Endothelial cell of umbilical vein (primary cell): ENCODE measurements around the gene GFAP. TPM values are rescaled to one million over a fixed set of nuclear protein-coding genes. Genes with fewer than 3 reads are reported as not detected.

Experiments
- BruUV-seq: library from RNA; stranded (reverse); fragments of 400-500 nt; replicated peaks from 2 replicates; lab custom pipeline; 2021; lab: Mats Ljungman, UMichigan
- CTCF ChIA-PET: fragments of 300-600, 350-600 bp; sonication (Branson Sonifier 250); formaldehyde crosslinking; loops from one replicate; lab custom pipeline; 2021; ENCODE audit warnings: antibody characterized with exemption, inconsistent platforms; lab: Charles Lee
- POLR2A ChIA-PET: fragments of 300-600, 350-600 bp; sonication (Branson Sonifier 250); formaldehyde crosslinking; loops from one replicate; lab custom pipeline; 2021; ENCODE audit warnings: antibody characterized with exemption, inconsistent platforms; lab: Charles Lee
- DNase-seq: peaks from one replicate; pipeline ENCODE4 v3.0.0-alpha.2; 2011; ENCODE audit warnings: low read depth, low spot score
- FAIRE-seq: peaks from 2 replicates; lab custom pipeline; 2011; peaks lifted over from hg19 to GRCh38; lab: Jason Lieb, UNC
- H2AFZ ChIP-seq: 2 replicates; pipeline ENCODE4 v1.6.0; 2012; ENCODE audit warnings: low read depth, low read length, control low read depth, inconsistent platforms
- H3K27ac ChIP-seq: 2 replicates; pipeline ENCODE4 v1.5.1; 2011; ENCODE audit warnings: low read depth, mild to moderate bottlenecking, control low read depth, low read length, moderate library complexity; ENCODE audit not compliant: insufficient read depth
- H3K27me3 ChIP-seq, 2 experiments: 2 replicates each; pipeline versions ENCODE4 v1.6.0 to v1.6.1; 2011; ENCODE audit warnings: low read length in 2 of 2, mixed read lengths in 1 of 2; ENCODE audit not compliant: control insufficient read depth in 2 of 2, insufficient read depth in 2 of 2
- H3K36me3 ChIP-seq, 2 experiments: 2 replicates in 1 of 2; 3 replicates in 1 of 2; pipeline ENCODE4 v1.5.1; 2011; ENCODE audit warnings: low read length in 2 of 2, mild to moderate bottlenecking in 1 of 2, moderate library complexity in 1 of 2; ENCODE audit not compliant: control insufficient read depth in 2 of 2, insufficient read depth in 2 of 2; ENCODE audit errors: extremely low read depth in 1 of 2
- H3K4me1 ChIP-seq: 3 replicates; pipeline ENCODE4 v1.5.1; 2011; ENCODE audit warnings: mild to moderate bottlenecking, low read length; ENCODE audit not compliant: control insufficient read depth, insufficient read depth; ENCODE audit errors: extremely low read depth
- H3K4me2 ChIP-seq: 2 replicates; pipeline ENCODE4 v1.6.1; 2011; ENCODE audit warnings: low read length, control low read depth, mixed read lengths; ENCODE audit not compliant: insufficient read depth
- H3K4me3 ChIP-seq, 3 experiments: fragments of 200-600 bp in 1 of 3; sonication (generic), shearing (Covaris generic) in 1 of 3; replicated peaks in 1 of 3; 2 replicates each; pipeline ENCODE4 v1.5.1; 2011 to 2016; ENCODE audit warnings: control low read depth in 3 of 3, low read length in 3 of 3, mild to moderate bottlenecking in 2 of 3, inconsistent platforms in 1 of 3, low read depth in 1 of 3, moderate library complexity in 1 of 3; ENCODE audit not compliant: insufficient read depth in 1 of 3
- H3K79me2 ChIP-seq: 2 replicates; pipeline ENCODE4 v1.6.0; 2012; ENCODE audit warnings: low read length, inconsistent platforms; ENCODE audit not compliant: control insufficient read depth, insufficient read depth
- H3K9ac ChIP-seq: replicated peaks from 2 replicates; pipeline ENCODE3; 2011; ENCODE audit warnings: low read length, control low read depth; ENCODE audit not compliant: insufficient read depth; ENCODE audit errors: extremely low read depth
- H3K9me1 ChIP-seq: replicated peaks from 3 replicates; pipeline ENCODE4 v1.6.0; 2011; ENCODE audit warnings: mild to moderate bottlenecking, low read length; ENCODE audit not compliant: control insufficient read depth, insufficient read depth; ENCODE audit errors: extremely low read depth
- H3K9me3 ChIP-seq: replicated peaks from 2 replicates; pipeline ENCODE4 v1.5.1; 2012; ENCODE audit warnings: low read length, inconsistent platforms; ENCODE audit not compliant: control insufficient read depth, insufficient read depth
- H4K20me1 ChIP-seq: replicated peaks from 2 replicates; pipeline ENCODE3; 2011; ENCODE audit warnings: mild to moderate bottlenecking, low read length; ENCODE audit not compliant: control insufficient read depth, insufficient read depth; ENCODE audit errors: extremely low read depth
- EZH2 ChIP-seq: IDR thresholded peaks from 2 replicates; pipeline ENCODE4 v1.6.1; 2012; ENCODE audit warnings: borderline replicate concordance, low read depth, mild to moderate bottlenecking, moderate library complexity, low read length, inconsistent platforms; ENCODE audit not compliant: severe bottlenecking
- FOS ChIP-seq: IDR thresholded peaks from 2 replicates; pipeline ENCODE4 v1.6.1; 2011; ENCODE audit warnings: mild to moderate bottlenecking, low read length, moderate library complexity, borderline replicate concordance; ENCODE audit not compliant: insufficient read depth
- GATA2 ChIP-seq: IDR thresholded peaks from 2 replicates; pipeline ENCODE4 v1.7.0; 2011; ENCODE audit warnings: low read depth, mild to moderate bottlenecking, moderate library complexity, mixed read lengths, low read length; ENCODE audit not compliant: insufficient read length, insufficient read depth
- JUN ChIP-seq: IDR thresholded peaks from 2 replicates; pipeline ENCODE4 v1.6.1; 2011; ENCODE audit warnings: borderline replicate concordance, low read depth; ENCODE audit not compliant: insufficient read length, insufficient read depth
- MYC ChIP-seq: IDR thresholded peaks from one replicate; pipeline ENCODE4 v1.6.1; 2011; ENCODE audit warnings: mild to moderate bottlenecking, low read depth, low read length
- POLR2A ChIP-seq: IDR thresholded peaks from 2 replicates; pipeline ENCODE4 v1.6.1; 2012; ENCODE audit warnings: low read depth, mild to moderate bottlenecking, control low read depth, low read length
- POLR2AphosphoS5 ChIP-seq: IDR thresholded peaks from 2 replicates; pipeline ENCODE4 v1.6.1; 2012; ENCODE audit warnings: low read depth, mild to moderate bottlenecking, control low read depth, low read length, moderate library complexity; ENCODE audit not compliant: insufficient read depth
- dilution Hi-C: fragments of 300-500 bp; cut with MboI; formaldehyde crosslinking; loops from one replicate; pipeline ENCODE4 v1.15.0; 2019; ENCODE audit warnings: low sequenced_read_pairs; ENCODE audit not compliant: extremely low pct_ligation_motif_present
- intact Hi-C: fragments of 100-400 bp; cut with micrococcal nuclease; formaldehyde crosslinking; loops from one replicate; pipeline ENCODE4 v1.10.0; 2022
- polyA plus RNA-seq, 4 experiments: library from polyadenylated mRNA; depleted of rRNA in 3 of 4; stranded (reverse) in 3 of 4; unstranded in 1 of 4; fragments of >200 nt; gene quantifications; 2 replicates each; pipeline versions ENCODE4 v1.2.1 to v1.2.3, GENCODE V29; 2011 to 2012; ENCODE audit warnings: missing spikeins in 1 of 4
- total RNA-seq: library from RNA; stranded (reverse); gene quantifications from 2 replicates; pipeline ENCODE4 v1.2.3, GENCODE V29; 2021
- TF ChIP-seq, protein P1 (sequence below): IDR thresholded peaks from 2 replicates; pipeline ENCODE4 v1.6.1; 2011; ENCODE audit not compliant: insufficient read depth, insufficient read length
- TF ChIP-seq, protein P2 (sequence below), 2 donors: IDR thresholded peaks; 1 replicate in 1 of 2; 2 replicates in 1 of 2; pipeline ENCODE4 v1.5.1; 2011; ENCODE audit warnings: low read length in 2 of 2, mild to moderate bottlenecking in 2 of 2, moderate library complexity in 2 of 2, control low read depth in 1 of 2, inconsistent platforms in 1 of 2, low read depth in 1 of 2; ENCODE audit not compliant: insufficient read depth in 1 of 2; ENCODE audit errors: extremely low read depth in 1 of 2

The GFAP gene
- total and polyA plus RNA-seq, 2 donors (not counting 3 experiments of a cell fraction or from before 2014, with no cell fraction given): 0.07 to 0.42 TPM

DNA sequence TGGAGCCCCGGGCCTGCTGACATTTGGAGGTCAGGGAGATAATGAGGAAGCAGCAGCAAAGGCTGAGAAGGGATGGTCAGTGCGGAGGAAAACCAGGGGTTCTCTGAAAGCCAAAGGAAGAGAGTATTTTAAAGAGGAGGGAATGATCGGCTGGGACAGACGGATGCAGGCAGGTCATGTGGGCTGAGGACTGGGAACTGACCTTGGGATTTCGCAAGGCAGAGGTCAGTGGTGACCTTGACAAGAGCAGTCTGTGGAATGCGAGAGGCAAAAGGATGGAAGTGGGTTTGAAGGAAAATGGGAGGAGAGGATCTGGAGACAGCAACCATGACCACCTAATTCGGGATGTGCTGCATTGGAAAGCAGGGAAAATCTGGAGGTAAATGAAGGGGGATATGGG, 26.3 kb downstream of the GFAP start:
- Histone ChIP-seq H3K4me1 (no peaks in the 10 kb centered on the region), H3K4me2 (no peak overlapping the region), H3K36me3 (peaks cover 21 to 31% of the 10 kb centered on the region in 2 experiments), H3K27me3 (no peaks in the 10 kb centered on the region), H4K20me1 (no peaks in the 10 kb centered on the region), H3K9me1 (peaks cover 3% of the 10 kb centered on the region), H3K9me3 (no peaks in the 10 kb centered on the region), H3K27ac (no peak overlapping the region), H3K4me3 (no peak overlapping the region), H2AFZ (no peak overlapping the region), H3K9ac (no peak overlapping the region), H3K79me2 (peaks cover 62% of the 10 kb centered on the region)
- FAIRE-seq: no peak
- CTCF ChIA-PET: interaction anchor here (1.2 to 1.4 kb wide), 2 partner anchors 10 kb away, joined by 4 to 6 read pairs; partner anchors contain the start of gene EFTUD2
- BruUV-seq: no TSS peak
- DNase-seq: no peak
- intact Hi-C loops: no loop called here
- TF ChIP-seq POLR2AphosphoS5: no peak
- TF ChIP-seq JUN: no peak
- no peak for TF ChIP-seq MYC
- TF ChIP-seq GATA2: no peak
- no peak for TF ChIP-seq FOS
- TF ChIP-seq, protein P1, sequence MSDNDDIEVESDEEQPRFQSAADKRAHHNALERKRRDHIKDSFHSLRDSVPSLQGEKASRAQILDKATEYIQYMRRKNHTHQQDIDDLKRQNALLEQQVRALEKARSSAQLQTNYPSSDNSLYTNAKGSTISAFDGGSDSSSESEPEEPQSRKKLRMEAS: no peak
- TF ChIP-seq, protein P2, sequence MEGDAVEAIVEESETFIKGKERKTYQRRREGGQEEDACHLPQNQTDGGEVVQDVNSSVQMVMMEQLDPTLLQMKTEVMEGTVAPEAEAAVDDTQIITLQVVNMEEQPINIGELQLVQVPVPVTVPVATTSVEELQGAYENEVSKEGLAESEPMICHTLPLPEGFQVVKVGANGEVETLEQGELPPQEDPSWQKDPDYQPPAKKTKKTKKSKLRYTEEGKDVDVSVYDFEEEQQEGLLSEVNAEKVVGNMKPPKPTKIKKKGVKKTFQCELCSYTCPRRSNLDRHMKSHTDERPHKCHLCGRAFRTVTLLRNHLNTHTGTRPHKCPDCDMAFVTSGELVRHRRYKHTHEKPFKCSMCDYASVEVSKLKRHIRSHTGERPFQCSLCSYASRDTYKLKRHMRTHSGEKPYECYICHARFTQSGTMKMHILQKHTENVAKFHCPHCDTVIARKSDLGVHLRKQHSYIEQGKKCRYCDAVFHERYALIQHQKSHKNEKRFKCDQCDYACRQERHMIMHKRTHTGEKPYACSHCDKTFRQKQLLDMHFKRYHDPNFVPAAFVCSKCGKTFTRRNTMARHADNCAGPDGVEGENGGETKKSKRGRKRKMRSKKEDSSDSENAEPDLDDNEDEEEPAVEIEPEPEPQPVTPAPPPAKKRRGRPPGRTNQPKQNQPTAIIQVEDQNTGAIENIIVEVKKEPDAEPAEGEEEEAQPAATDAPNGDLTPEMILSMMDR (IDR thresholded peaks at IDR 0.05; ENCODE audit: extremely low read depth in 1 of 2, insufficient read depth in 1 of 2, low read depth in 1 of 2, low read length in 2 of 2): no peak
- no peak for TF ChIP-seq EZH2
- TF ChIP-seq POLR2A: no peak
- dilution Hi-C loops: no loop called here
- POLR2A ChIA-PET: interaction anchor here (1.1 kb wide), 1 partner anchor 11 kb away, joined by 3 read pairs; the partner anchor contains the start of gene EFTUD2
